AG04450 (cell line): ENCODE results near the gene EDEM3. TPM values are rescaled to one million over a fixed set of nuclear protein-coding genes. Genes with fewer than 3 reads are reported as not detected.

Source experiments
- CTCF ChIA-PET: fragments of 300-600, 350-600 bp; formaldehyde crosslinking; extraction: SDS; loops from one replicate; lab custom pipeline; 2022; ENCODE audit warnings: antibody characterized with exemption, inconsistent platforms; lab: Charles Lee
- POLR2A ChIA-PET: fragments of 350-600 bp; formaldehyde crosslinking; extraction: SDS; loops from one replicate; lab custom pipeline; 2021; ENCODE audit warnings: antibody characterized with exemption, inconsistent platforms; lab: Yijun Ruan, JAX
- DNase-seq: peaks from one replicate; pipeline ENCODE4 v3.0.0-alpha.2; 2011; ENCODE audit warnings: low read depth, low spot score
- H3K27ac ChIP-seq: one replicate; pipeline ENCODE4 v1.5.1; 2012; ENCODE audit warnings: low read depth, low read length, control low read depth
- H3K27me3 ChIP-seq: one replicate; pipeline ENCODE4 v1.6.0; 2012; ENCODE audit warnings: low read length; ENCODE audit not compliant: control insufficient read depth, insufficient read depth
- H3K4me3 ChIP-seq: 2 replicates; pipeline ENCODE4 v1.5.1; 2011; ENCODE audit warnings: mild to moderate bottlenecking, low read depth, low read length, control low read depth
- H3K9me3 ChIP-seq: 2 replicates; pipeline ENCODE4 v1.5.1; 2012; ENCODE audit warnings: low read length; ENCODE audit not compliant: control insufficient read depth, insufficient read depth
- polyA plus RNA-seq: library from polyadenylated mRNA; depleted of rRNA; stranded (reverse); fragments of >200 nt; gene quantifications from 2 replicates; pipeline ENCODE4 v1.2.3, GENCODE V29; 2011
- TF ChIP-seq, protein P1 (sequence below): IDR thresholded peaks from 2 replicates; pipeline ENCODE4 v1.5.1; 2011; ENCODE audit warnings: low read depth, low read length, control low read depth, inconsistent platforms

The EDEM3 gene
- polyA plus RNA-seq, 1 experiment: 26.1 TPM

DNA sequence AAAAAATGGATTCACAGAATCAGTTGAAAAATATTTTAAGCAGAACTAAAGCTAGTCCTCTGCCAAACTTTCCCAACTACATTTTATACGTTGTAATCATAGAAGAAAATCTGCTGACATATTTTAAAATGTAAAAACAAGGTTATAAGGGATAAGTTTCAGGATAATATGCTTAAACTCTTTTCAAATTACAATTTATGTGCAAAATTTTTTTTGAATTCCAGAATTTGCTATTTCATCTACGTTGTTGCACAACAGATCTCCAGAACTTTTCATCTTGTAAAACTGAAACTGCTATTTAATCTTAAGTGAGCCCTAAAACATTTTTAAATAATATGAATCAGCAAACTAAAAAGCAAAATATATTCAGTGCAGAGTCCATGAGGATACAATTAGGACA, 5.9 kb downstream of the EDEM3 start:
- ChIA-PET CTCF (no interaction called here), POLR2A (no interaction called here)
- H3K9me3 ChIP-seq: no peaks in the 10 kb centered on the region
- no peak overlapping the region for H3K27ac ChIP-seq
- no peak overlapping the region for H3K4me3 ChIP-seq
- H3K27me3 ChIP-seq: no peaks in the 10 kb centered on the region
- no peak for DNase-seq
- TF ChIP-seq, protein P1, sequence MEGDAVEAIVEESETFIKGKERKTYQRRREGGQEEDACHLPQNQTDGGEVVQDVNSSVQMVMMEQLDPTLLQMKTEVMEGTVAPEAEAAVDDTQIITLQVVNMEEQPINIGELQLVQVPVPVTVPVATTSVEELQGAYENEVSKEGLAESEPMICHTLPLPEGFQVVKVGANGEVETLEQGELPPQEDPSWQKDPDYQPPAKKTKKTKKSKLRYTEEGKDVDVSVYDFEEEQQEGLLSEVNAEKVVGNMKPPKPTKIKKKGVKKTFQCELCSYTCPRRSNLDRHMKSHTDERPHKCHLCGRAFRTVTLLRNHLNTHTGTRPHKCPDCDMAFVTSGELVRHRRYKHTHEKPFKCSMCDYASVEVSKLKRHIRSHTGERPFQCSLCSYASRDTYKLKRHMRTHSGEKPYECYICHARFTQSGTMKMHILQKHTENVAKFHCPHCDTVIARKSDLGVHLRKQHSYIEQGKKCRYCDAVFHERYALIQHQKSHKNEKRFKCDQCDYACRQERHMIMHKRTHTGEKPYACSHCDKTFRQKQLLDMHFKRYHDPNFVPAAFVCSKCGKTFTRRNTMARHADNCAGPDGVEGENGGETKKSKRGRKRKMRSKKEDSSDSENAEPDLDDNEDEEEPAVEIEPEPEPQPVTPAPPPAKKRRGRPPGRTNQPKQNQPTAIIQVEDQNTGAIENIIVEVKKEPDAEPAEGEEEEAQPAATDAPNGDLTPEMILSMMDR: no peak

DNA sequence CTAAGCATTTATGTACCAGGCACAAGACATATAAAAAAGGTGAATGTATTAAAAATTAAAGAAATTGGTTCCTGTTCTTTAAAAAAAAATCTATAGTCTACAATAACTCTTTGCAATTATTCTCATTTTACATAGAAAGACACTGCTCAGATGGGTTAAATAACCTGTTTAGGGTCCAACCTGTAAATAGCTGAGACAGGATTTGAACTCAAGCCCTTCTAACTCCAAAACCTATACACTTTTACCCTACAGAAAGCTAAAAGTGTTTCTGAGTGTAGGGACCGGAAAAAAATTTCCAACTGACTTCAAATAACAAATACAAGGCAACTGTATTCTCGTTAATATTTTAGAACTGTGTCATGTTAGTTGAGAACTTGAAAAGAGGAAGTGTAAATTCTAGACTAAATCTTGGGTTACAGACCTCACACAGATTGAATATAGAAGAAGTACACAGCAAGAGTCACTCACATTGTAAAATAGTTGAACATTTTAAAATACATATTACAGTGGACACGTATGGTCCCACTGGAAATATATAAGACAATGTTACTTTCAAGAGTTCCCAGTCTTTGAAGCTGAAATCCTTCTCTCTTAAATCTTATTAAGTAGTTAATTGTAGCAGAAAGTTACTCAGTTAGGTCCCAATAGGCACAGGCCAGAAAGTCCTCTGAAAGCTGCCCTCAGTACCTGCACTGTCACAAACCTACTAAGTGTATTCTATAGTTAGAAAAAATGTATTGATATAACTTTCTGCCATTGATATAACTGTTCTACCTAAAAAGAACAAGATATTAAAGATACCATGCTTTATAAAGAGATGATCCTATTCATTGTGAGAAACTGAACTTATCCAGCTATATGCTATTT, 7.3 kb downstream of the EDEM3 start:
- Histone ChIP-seq H3K9me3 (no peaks in the 10 kb centered on the region), H3K4me3 (no peak overlapping the region), H3K27me3 (no peaks in the 10 kb centered on the region), H3K27ac (no peak overlapping the region)
- POLR2A ChIA-PET: no interaction called here
- CTCF ChIA-PET: interaction anchor here (0.7 kb wide), 1 partner anchor 8 kb away, joined by 4 read pairs; no protein-coding TSS in a partner anchor
- DNase-seq: no peak
- TF ChIP-seq, protein P1: no peak

DNA sequence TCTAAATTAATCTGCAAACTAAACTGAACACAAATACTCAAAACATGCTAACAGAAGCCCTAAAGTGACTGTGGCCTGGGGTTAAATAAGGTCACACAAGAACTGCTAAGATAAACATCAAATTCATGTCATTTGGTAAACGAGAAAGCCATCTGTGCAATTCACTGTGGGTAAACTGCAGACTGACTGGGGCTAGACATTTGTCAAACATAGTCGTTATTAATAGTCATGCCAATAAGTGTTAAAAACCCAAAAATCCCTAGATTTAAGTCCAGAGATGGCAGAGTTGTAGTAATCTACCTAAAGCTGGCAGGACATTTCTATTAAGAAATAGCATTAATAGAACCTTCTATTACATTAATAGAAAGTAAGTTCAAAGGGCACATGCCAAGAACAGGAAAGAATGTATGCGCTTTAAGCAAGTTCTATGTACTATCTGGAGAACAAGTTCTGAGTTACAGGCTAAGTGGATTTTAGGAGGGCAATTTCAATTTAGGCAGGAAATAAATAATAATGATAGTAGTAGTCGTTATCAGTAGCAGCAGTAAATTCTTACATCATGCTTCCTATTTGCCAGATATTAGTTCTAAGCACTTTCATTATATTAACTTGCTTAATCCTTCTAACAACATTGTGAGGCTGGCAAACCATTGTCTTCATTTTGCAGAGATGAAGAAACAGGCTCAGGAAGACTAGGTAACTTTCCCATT, 8.6 kb downstream of the EDEM3 start:
- ChIA-PET CTCF (no interaction called here), POLR2A (no interaction called here)
- Histone ChIP-seq H3K27ac (no peak overlapping the region), H3K27me3 (no peaks in the 10 kb centered on the region), H3K4me3 (no peak overlapping the region), H3K9me3 (no peaks in the 10 kb centered on the region)
- TF ChIP-seq, protein P1: no peak
- DNase-seq: no peak

DNA sequence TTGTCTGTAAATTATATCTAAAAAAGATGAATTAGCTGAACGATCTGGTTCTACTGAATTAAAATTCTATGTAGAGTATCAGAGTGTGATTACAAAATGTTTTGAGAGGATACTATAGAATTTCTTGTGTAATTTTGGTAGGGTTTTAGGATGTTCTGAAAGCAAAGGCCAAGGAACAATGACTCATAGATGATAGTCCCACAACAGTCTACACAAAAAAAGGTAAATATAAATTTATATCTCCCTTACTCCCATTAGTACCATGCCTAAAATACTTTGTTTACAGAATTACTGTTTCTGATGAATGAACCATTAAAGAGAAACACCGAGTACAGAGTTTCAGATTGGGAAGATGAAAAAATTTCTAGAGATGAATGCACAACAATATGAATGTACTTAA, 9.5 kb downstream of the EDEM3 start:
- H3K27ac ChIP-seq: no peak overlapping the region

More for the DNA sequence above, 9.5 kb downstream of the EDEM3 start:
- TF ChIP-seq, protein P1: no peak
- ChIA-PET CTCF (no interaction called here), POLR2A (no interaction called here)
- H3K9me3 ChIP-seq: no peaks in the 10 kb centered on the region
- H3K4me3 ChIP-seq: no peak overlapping the region
- no peaks in the 10 kb centered on the region for H3K27me3 ChIP-seq
- no peak for DNase-seq
